GM12872 (cell line): ENCODE measurements around the gene OFD1.

Experiments used
- CTCF ChIP-seq: IDR thresholded peaks from 3 replicates; pipeline ENCODE4 v1.5.1; 2011; ENCODE audit warnings: low read depth, mild to moderate bottlenecking, low read length, moderate library complexity; ENCODE audit not compliant: insufficient read depth

The OFD1 gene

DNA sequence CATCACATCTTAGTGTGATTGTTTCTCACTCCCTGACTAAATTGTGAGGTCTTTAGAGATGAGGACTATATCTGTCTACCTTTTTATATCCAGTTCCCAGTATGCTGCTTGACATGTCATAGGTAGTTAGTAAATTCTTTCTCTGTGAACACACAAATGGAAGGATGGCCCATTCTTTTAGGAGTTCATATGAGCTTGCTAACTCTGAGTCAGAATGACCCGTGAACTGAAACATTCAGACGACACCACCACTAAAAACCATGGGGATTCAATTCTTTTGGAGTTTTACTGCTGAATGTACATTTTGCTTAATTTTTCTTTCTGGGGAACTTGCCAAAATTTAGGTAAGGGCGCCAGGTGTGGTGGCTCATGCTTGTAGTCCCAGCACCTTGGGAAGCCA is 13.9 kb downstream of the OFD1 start:
- TF ChIP-seq CTCF: no peak

DNA sequence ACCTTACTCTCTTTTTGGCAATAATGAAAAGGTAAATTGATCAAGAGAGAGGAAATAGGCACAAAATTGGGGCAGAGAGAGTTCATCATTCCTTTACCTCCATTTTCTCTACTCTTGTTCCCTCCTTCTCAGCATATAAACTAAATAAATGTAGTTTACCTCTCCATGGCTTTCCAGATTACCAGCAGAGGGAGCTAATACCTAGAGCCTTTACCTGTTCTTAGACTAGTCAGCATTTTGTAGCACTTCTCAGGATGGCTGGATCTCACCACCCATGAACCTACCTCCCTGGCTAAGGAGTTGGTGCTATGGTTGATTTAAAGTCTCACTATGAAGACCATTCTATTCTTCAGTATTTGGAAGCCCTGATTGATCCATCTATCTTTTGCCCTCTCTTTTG is 15.7 kb downstream of the OFD1 start:
- TF ChIP-seq CTCF: peak; percentile 51; the same call in 2 of the 3 replicates

GRCh38 chrX:13750812-13751211 is 16.3 kb downstream of the OFD1 start:
- TF ChIP-seq CTCF: no peak

GRCh38 chrX:13752141-13752540 is 17.6 kb downstream of the OFD1 start:
- no peak for TF ChIP-seq CTCF

DNA sequence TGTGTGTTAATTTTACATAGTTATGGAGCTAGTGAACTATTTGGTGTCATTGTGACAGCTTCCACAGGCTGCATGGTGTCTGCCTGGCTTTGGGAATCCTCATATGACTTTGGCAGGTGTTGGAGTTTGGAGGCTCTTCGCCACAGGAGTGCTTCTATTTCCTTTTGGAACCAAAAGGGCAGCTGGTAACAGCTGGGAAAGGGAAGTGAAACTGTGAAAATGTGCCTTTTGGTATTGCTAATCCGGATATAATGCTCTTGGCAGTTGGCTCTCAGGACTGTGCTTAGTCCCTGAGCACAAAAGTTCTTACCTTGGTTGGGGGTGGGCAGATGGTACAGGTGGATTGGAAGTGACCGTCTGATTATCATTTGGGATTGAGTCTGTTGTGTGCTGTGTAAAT is 18.1 kb downstream of the OFD1 start:
- no peak for TF ChIP-seq CTCF

GRCh38 chrX:13754765-13755164 is 20.2 kb downstream of the OFD1 start:
- TF ChIP-seq CTCF: no peak

GRCh38 chrX:13755254-13755653 is 20.7 kb downstream of the OFD1 start:
- TF ChIP-seq CTCF: no peak

DNA sequence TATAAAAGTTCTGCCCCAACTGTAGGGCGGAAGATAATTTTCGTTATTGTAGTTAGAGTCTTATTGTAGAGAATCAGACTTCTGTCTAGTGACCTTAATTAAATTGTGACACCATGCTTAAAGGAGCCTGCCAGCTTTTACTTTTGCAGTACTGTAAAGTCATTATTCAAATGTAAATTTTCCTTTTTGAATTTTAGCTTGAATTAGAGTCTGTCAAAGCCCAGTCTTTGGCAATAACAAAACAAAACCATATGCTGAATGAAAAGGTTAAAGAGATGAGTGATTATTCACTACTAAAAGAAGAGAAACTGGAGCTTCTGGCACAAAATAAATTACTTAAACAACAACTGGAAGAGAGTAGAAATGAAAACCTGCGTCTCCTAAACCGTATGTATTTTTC is 21.8 kb downstream of the OFD1 start:
- TF ChIP-seq CTCF: no peak
